HEK293 (cell line): ENCODE measurements around the gene NADK.
A peak's percentile ranks its signal among the peaks of the same experiment; 100 is the strongest.

Experiments
- CTCF ChIP-seq: fragments of 450-650 bp; formaldehyde crosslinking; IDR thresholded peaks from 2 replicates; pipeline ENCODE4 v1.5.1; 2016; ENCODE audit warnings: missing biosample characterization, missing genetic modification characterization
- IKZF3 ChIP-seq: fragments of 450-650 bp; IDR thresholded peaks from 2 replicates; pipeline ENCODE4 v1.5.0; 2018; ENCODE audit warnings: missing biosample characterization, mild to moderate bottlenecking, missing genetic modification characterization, moderate library complexity
- PRDM10 ChIP-seq: fragments of 450-650 bp; formaldehyde crosslinking; IDR thresholded peaks from 2 replicates; pipeline ENCODE4 v1.5.1; 2016; ENCODE audit warnings: missing biosample characterization, missing genetic modification characterization
- SALL2 ChIP-seq: fragments of 450-650 bp; formaldehyde crosslinking; IDR thresholded peaks from 2 replicates; pipeline ENCODE4 v1.5.0; 2017; ENCODE audit warnings: missing biosample characterization, mild to moderate bottlenecking, missing genetic modification characterization, borderline replicate concordance
- SP7 ChIP-seq: fragments of 450-650 bp; formaldehyde crosslinking; IDR thresholded peaks from 2 replicates; pipeline ENCODE4 v1.5.1; 2016; ENCODE audit warnings: missing biosample characterization, missing genetic modification characterization
- WT1 ChIP-seq: fragments of 450-650 bp; formaldehyde crosslinking; IDR thresholded peaks from 2 replicates; pipeline ENCODE4 v1.5.1; 2016; ENCODE audit warnings: missing biosample characterization, missing genetic modification characterization
- ZBTB17 ChIP-seq: fragments of 450-650 bp; formaldehyde crosslinking; IDR thresholded peaks from 2 replicates; pipeline ENCODE4 v1.5.1; 2016; ENCODE audit warnings: missing biosample characterization, missing genetic modification characterization
- ZBTB26 ChIP-seq: fragments of 450-650 bp; formaldehyde crosslinking; optimal IDR thresholded peaks from 2 replicates; pipeline ENCODE3; 2016; ENCODE audit warnings: missing biosample characterization, mild to moderate bottlenecking, missing genetic modification characterization
- ZBTB49 ChIP-seq: fragments of 450-650 bp; formaldehyde crosslinking; IDR thresholded peaks from 2 replicates; pipeline ENCODE4 v1.5.1; 2016; ENCODE audit warnings: missing biosample characterization, missing genetic modification characterization, low read depth
- ZNF10 ChIP-seq: fragments of 450-650 bp; formaldehyde crosslinking; IDR thresholded peaks from 2 replicates; pipeline ENCODE4 v1.5.1; 2017; ENCODE audit warnings: missing biosample characterization, missing genetic modification characterization
- ZNF112 ChIP-seq: fragments of 450-650 bp; formaldehyde crosslinking; IDR thresholded peaks from 2 replicates; pipeline ENCODE4 v1.5.0; 2017; ENCODE audit warnings: missing biosample characterization, missing genetic modification characterization
- ZNF114 ChIP-seq: fragments of 450-650 bp; formaldehyde crosslinking; IDR thresholded peaks from 2 replicates; pipeline ENCODE4 v1.5.0; 2017; ENCODE audit warnings: missing biosample characterization, missing genetic modification characterization
- ZNF16 ChIP-seq: fragments of 450-650 bp; formaldehyde crosslinking; IDR thresholded peaks from 2 replicates; pipeline ENCODE4 v1.5.1; 2016; ENCODE audit warnings: low read depth, missing biosample characterization, missing genetic modification characterization
- ZNF2 ChIP-seq: fragments of 450-650 bp; formaldehyde crosslinking; IDR thresholded peaks from 2 replicates; pipeline ENCODE4 v1.5.1; 2016; ENCODE audit warnings: missing biosample characterization, missing genetic modification characterization
- ZNF274 ChIP-seq, 2 experiments: fragments of 200-500 bp in 1 of 2; fragments of 450-650 bp in 1 of 2; sonication (Bioruptor generic) in 1 of 2; formaldehyde crosslinking in 1 of 2; IDR thresholded peaks; 2 replicates each; pipeline versions ENCODE4 v1.5.1 to v1.6.1; 2014 to 2016; ENCODE audit warnings: borderline replicate concordance in 1 of 2, inconsistent platforms in 1 of 2, low read length in 1 of 2, missing biosample characterization in 1 of 2, missing genetic modification characterization in 1 of 2
- ZNF280D ChIP-seq: fragments of 450-650 bp; formaldehyde crosslinking; IDR thresholded peaks from 2 replicates; pipeline ENCODE4 v1.5.1; 2016; ENCODE audit warnings: missing biosample characterization, missing genetic modification characterization
- ZNF335 ChIP-seq: fragments of 450-650 bp; formaldehyde crosslinking; conservative IDR thresholded peaks from 2 replicates; pipeline ENCODE4 v1.5.1; 2016; ENCODE audit warnings: missing biosample characterization, missing genetic modification characterization
- ZNF341 ChIP-seq: fragments of 450-650 bp; formaldehyde crosslinking; IDR thresholded peaks from 2 replicates; pipeline ENCODE4; 2016; ENCODE audit warnings: low read depth, missing biosample characterization, missing genetic modification characterization
- ZNF354C ChIP-seq: fragments of 450-650 bp; formaldehyde crosslinking; IDR thresholded peaks from 2 replicates; pipeline ENCODE4 v1.5.1; 2016; ENCODE audit warnings: missing biosample characterization, missing genetic modification characterization, low read depth, borderline replicate concordance
- ZNF362 ChIP-seq: fragments of 450-650 bp; formaldehyde crosslinking; IDR thresholded peaks from 2 replicates; pipeline ENCODE4 v1.5.1; 2016; ENCODE audit warnings: missing biosample characterization, missing genetic modification characterization
- ZNF366 ChIP-seq: fragments of 450-650 bp; formaldehyde crosslinking; conservative IDR thresholded peaks from 2 replicates; pipeline ENCODE4 v1.5.1; 2016; ENCODE audit warnings: missing biosample characterization, missing genetic modification characterization
- ZNF416 ChIP-seq: fragments of 450-650 bp; formaldehyde crosslinking; IDR thresholded peaks from 2 replicates; pipeline ENCODE4 v1.5.1; 2016; ENCODE audit warnings: missing biosample characterization, missing genetic modification characterization
- ZNF514 ChIP-seq: fragments of 450-650 bp; formaldehyde crosslinking; IDR thresholded peaks from 2 replicates; pipeline ENCODE4 v1.5.1; 2016; ENCODE audit warnings: missing biosample characterization, missing genetic modification characterization
- ZNF555 ChIP-seq: fragments of 450-650 bp; formaldehyde crosslinking; conservative IDR thresholded peaks from 2 replicates; pipeline ENCODE4 v1.5.1; 2017; ENCODE audit warnings: missing biosample characterization, mild to moderate bottlenecking, missing genetic modification characterization, inconsistent platforms
- ZNF701 ChIP-seq: fragments of 450-650 bp; formaldehyde crosslinking; IDR thresholded peaks from 2 replicates; pipeline ENCODE4 v1.5.1; 2016; ENCODE audit warnings: missing biosample characterization, missing genetic modification characterization
- ZSCAN30 ChIP-seq: fragments of 450-650 bp; IDR thresholded peaks from 2 replicates; pipeline ENCODE4 v1.5.1; 2018; ENCODE audit warnings: missing biosample characterization, mild to moderate bottlenecking, missing genetic modification characterization, moderate library complexity

The NADK gene

GRCh38 chr1:1777950-1778662 is at the start of gene NADK (continued):
- TF ChIP-seq ZBTB26 (tag by site-specific recombination) (peak; percentile 53), IKZF3 (tag by site-specific recombination) (no peak), PRDM10 (tag by site-specific recombination) (no peak), ZBTB17 (tag by site-specific recombination) (no peak), ZNF366 (tag by site-specific recombination) (no peak), ZNF112 (tag by site-specific recombination) (no peak), ZNF280D (tag by site-specific recombination) (no peak), ZNF701 (no peak), ZNF514 (tag by site-specific recombination) (no peak), SP7 (tag by site-specific recombination) (peak; percentile 30), ZSCAN30 (no peak), ZNF335 (tag by site-specific recombination) (peak; percentile 15; the same call in 1 of the 2 replicates), ZNF555 (tag by site-specific recombination) (no peak), ZNF114 (tag by site-specific recombination) (no peak), ZNF341 (tag by site-specific recombination) (no peak), CTCF (tag by site-specific recombination) (peak; percentile 41; the same call in 1 of the 2 replicates), ZNF2 (tag by site-specific recombination) (no peak), ZNF362 (tag by site-specific recombination) (no peak), ZNF416 (no peak), SALL2 (tag by site-specific recombination) (no peak), ZNF16 (tag by site-specific recombination) (no peak), ZNF10 (no peak), ZNF354C (no peak), ZNF274 (IDR thresholded peaks at IDR 0.05; ENCODE audit: low read length) (no peak), ZNF274 (tag by site-specific recombination; IDR thresholded peaks at IDR 0.05; ENCODE audit: borderline replicate concordance) (no peak), WT1 (tag by site-specific recombination) (no peak), ZBTB49 (no peak)
